Keratinocyte (primary cell): ENCODE results near the gene TBKBP1. TPM values are rescaled to one million over a fixed set of nuclear protein-coding genes. Genes with fewer than 3 reads are reported as not detected.

Experiments used
- DNase-seq: peaks from one replicate; pipeline ENCODE4 v3.0.0-alpha.2; 2011; ENCODE audit warnings: low read depth, missing footprints, low spot score
- FAIRE-seq: peaks from 2 replicates; lab custom pipeline; 2011; peaks lifted over from hg19 to GRCh38; lab: Jason Lieb, UNC
- H2AFZ ChIP-seq: 2 replicates; pipeline ENCODE4 v1.6.0; 2012; ENCODE audit warnings: low read length, control low read depth, inconsistent platforms; ENCODE audit not compliant: control insufficient read depth
- H3K27ac ChIP-seq: 2 replicates; pipeline ENCODE4 v1.5.1; 2011; ENCODE audit warnings: low read length; ENCODE audit not compliant: control insufficient read depth, insufficient read depth
- H3K27me3 ChIP-seq: 3 replicates; pipeline ENCODE4 v1.6.0; 2011; ENCODE audit warnings: low read length; ENCODE audit not compliant: control insufficient read depth, insufficient read depth; ENCODE audit errors: extremely low read depth
- H3K36me3 ChIP-seq, 2 experiments: 2 replicates in 1 of 2; 3 replicates in 1 of 2; pipeline ENCODE4 v1.5.1; 2011; ENCODE audit warnings: low read length in 2 of 2, mild to moderate bottlenecking in 1 of 2; ENCODE audit not compliant: control insufficient read depth in 2 of 2, insufficient read depth in 2 of 2; ENCODE audit errors: extremely low read depth in 1 of 2
- H3K4me1 ChIP-seq: 3 replicates; pipeline ENCODE4 v1.5.1; 2011; ENCODE audit warnings: low read length; ENCODE audit not compliant: control insufficient read depth, insufficient read depth; ENCODE audit errors: extremely low read depth
- H3K4me2 ChIP-seq: 3 replicates; pipeline ENCODE4 v1.6.0; 2011; ENCODE audit warnings: low read depth, low read length; ENCODE audit not compliant: control insufficient read depth, insufficient read depth; ENCODE audit errors: extremely low read depth
- H3K4me3 ChIP-seq, 3 experiments: fragments of 200-600 bp in 1 of 3; sonication (generic) in 1 of 3; 2 replicates in 2 of 3; 3 replicates in 1 of 3; pipeline ENCODE4 v1.5.1; 2011 to 2016; ENCODE audit warnings: low read length in 3 of 3, mild to moderate bottlenecking in 3 of 3, control low read depth in 2 of 3, inconsistent platforms in 1 of 3, low read depth in 1 of 3, mixed read lengths in 1 of 3, mixed run types in 1 of 3, moderate library complexity in 1 of 3; ENCODE audit not compliant: control insufficient read depth in 2 of 3, insufficient read depth in 2 of 3; ENCODE audit errors: extremely low read depth in 1 of 3
- H3K79me2 ChIP-seq: 2 replicates; pipeline ENCODE4 v1.6.0; 2012; ENCODE audit warnings: low read length; ENCODE audit not compliant: control insufficient read depth, insufficient read depth
- H3K9ac ChIP-seq: 3 replicates; pipeline ENCODE4 v1.6.0; 2011; ENCODE audit warnings: low read length; ENCODE audit not compliant: control insufficient read depth, insufficient read depth; ENCODE audit errors: extremely low read depth
- H3K9me1 ChIP-seq: 3 replicates; pipeline ENCODE4 v1.6.0; 2011; ENCODE audit warnings: low read length; ENCODE audit not compliant: control insufficient read depth, insufficient read depth; ENCODE audit errors: extremely low read depth
- H3K9me3 ChIP-seq: 2 replicates; pipeline ENCODE4 v1.5.1; 2012; ENCODE audit warnings: low read depth, low read length; ENCODE audit not compliant: control insufficient read depth
- H4K20me1 ChIP-seq: 3 replicates; pipeline ENCODE4 v1.6.0; 2011; ENCODE audit warnings: low read length; ENCODE audit not compliant: control insufficient read depth, insufficient read depth; ENCODE audit errors: extremely low read depth
- CTCF ChIP-seq, 3 experiments: IDR thresholded peaks in 1 of 3; conservative IDR thresholded peaks in 1 of 3; optimal IDR thresholded peaks in 1 of 3; 2 replicates in 2 of 3; 3 replicates in 1 of 3; pipeline versions ENCODE3 to v1.5.1; 2011; ENCODE audit warnings: low read length in 3 of 3, mild to moderate bottlenecking in 3 of 3, moderate library complexity in 2 of 3, control low read depth in 1 of 3, inconsistent platforms in 1 of 3; ENCODE audit not compliant: insufficient read depth in 2 of 3; ENCODE audit errors: extremely low read depth in 1 of 3
- EZH2 ChIP-seq: IDR thresholded peaks from one replicate; pipeline ENCODE4 v1.6.1; 2012; ENCODE audit warnings: inconsistent platforms, mild to moderate bottlenecking, low read length, moderate library complexity
- dilution Hi-C: fragments of 300-500 bp; cut with MboI; formaldehyde crosslinking; loops from one replicate; pipeline ENCODE4 v1.7.0; 2020; ENCODE audit warnings: low sequenced_read_pairs; ENCODE audit not compliant: extremely low pct_ligation_motif_present
- polyA plus RNA-seq, 5 experiments: library from polyadenylated mRNA; depleted of rRNA in 3 of 5; stranded (reverse) in 3 of 5; stranded (forward) in 1 of 5; unstranded in 1 of 5; fragments of >200 nt; gene quantifications; 1 replicate in 1 of 5; 2 replicates in 3 of 5; 3 replicates in 1 of 5; pipeline versions ENCODE4 v1.2.1 to v1.2.3, GENCODE V29; 2011 to 2012; ENCODE audit warnings: missing spikeins in 2 of 5, low read depth in 1 of 5, low replicate concordance in 1 of 5

TBKBP1 gene
- polyA plus RNA-seq, 1 donor (not counting 4 experiments of a cell fraction or from before 2014, with no cell fraction given) = 4.3 TPM

- H3K36me3 ChIP-seq = peaks cover 11 to 23% of the 10 kb centered on the region in 2 experiments
- no peak overlapping the region for H3K27ac ChIP-seq
- H2AFZ ChIP-seq = no peak overlapping the region
- no peak for TF ChIP-seq EZH2
- no peak for TF ChIP-seq CTCF (optimal IDR thresholded peaks at IDR 0.05 in 1 of 3, IDR thresholded peaks at IDR 0.05 in 1 of 3, conservative IDR thresholded peaks at IDR 0.05 in 1 of 3; ENCODE audit: extremely low read depth in 1 of 3, insufficient read depth in 2 of 3, low read length in 3 of 3)
- no peak overlapping the region for H3K9ac ChIP-seq
- H3K4me3 ChIP-seq = no peak overlapping the region
- no peak overlapping the region for H3K4me2 ChIP-seq
- no peaks in the 10 kb centered on the region for H3K79me2 ChIP-seq
- DNase-seq (no peak), FAIRE-seq (no peak)
- H3K9me3 ChIP-seq = no peaks in the 10 kb centered on the region
- H3K9me1 ChIP-seq = no peaks in the 10 kb centered on the region
- dilution Hi-C loops = no loop called here
- no peaks in the 10 kb centered on the region for H3K27me3 ChIP-seq
- peaks cover 5% of the 10 kb centered on the region for H4K20me1 ChIP-seq
- no peaks in the 10 kb centered on the region for H3K4me1 ChIP-seq
Measured at GRCh38 chr17:47687328-47687690, 6.7 kb upstream of the TBKBP1 start.

GRCh38 chr17:47687748-47688147 is 6.2 kb upstream of the TBKBP1 start:
- FAIRE-seq (no peak), DNase-seq (no peak)
- H3K36me3 ChIP-seq = peaks cover 8 to 19% of the 10 kb centered on the region in 2 experiments
- TF ChIP-seq CTCF (optimal IDR thresholded peaks at IDR 0.05 in 1 of 3, IDR thresholded peaks at IDR 0.05 in 1 of 3, conservative IDR thresholded peaks at IDR 0.05 in 1 of 3; ENCODE audit: extremely low read depth in 1 of 3, insufficient read depth in 2 of 3, low read length in 3 of 3) (no peak), EZH2 (no peak)
- no peak overlapping the region for H3K4me3 ChIP-seq
- no peaks in the 10 kb centered on the region for H3K9me3 ChIP-seq
- H2AFZ ChIP-seq = no peak overlapping the region
- H3K27me3 ChIP-seq = no peaks in the 10 kb centered on the region
- no peak overlapping the region for H3K27ac ChIP-seq
- no peaks in the 10 kb centered on the region for H3K9me1 ChIP-seq
- H3K4me1 ChIP-seq = no peaks in the 10 kb centered on the region
- no peaks in the 10 kb centered on the region for H3K79me2 ChIP-seq
- no peak overlapping the region for H3K4me2 ChIP-seq
- dilution Hi-C loops = no loop called here
- peaks cover 5% of the 10 kb centered on the region for H4K20me1 ChIP-seq
- no peak overlapping the region for H3K9ac ChIP-seq
